ENCODE results near the gene PDE6A. TPM values are rescaled to one million over a fixed set of nuclear protein-coding genes. Genes with fewer than 3 reads are reported as not detected.
A peak's percentile ranks its signal among the peaks of the same experiment; 100 is the strongest.
"Not testable (repeated sequence)": the region's sequence is repeated elsewhere in the genome, so short reads cannot be mapped to it uniquely, and the experiment has no call there.

The PDE6A gene
- total and polyA plus RNA-seq, 7 experiments from 2014 or later, result 0.11 TPM; not detected in 6

DNA sequence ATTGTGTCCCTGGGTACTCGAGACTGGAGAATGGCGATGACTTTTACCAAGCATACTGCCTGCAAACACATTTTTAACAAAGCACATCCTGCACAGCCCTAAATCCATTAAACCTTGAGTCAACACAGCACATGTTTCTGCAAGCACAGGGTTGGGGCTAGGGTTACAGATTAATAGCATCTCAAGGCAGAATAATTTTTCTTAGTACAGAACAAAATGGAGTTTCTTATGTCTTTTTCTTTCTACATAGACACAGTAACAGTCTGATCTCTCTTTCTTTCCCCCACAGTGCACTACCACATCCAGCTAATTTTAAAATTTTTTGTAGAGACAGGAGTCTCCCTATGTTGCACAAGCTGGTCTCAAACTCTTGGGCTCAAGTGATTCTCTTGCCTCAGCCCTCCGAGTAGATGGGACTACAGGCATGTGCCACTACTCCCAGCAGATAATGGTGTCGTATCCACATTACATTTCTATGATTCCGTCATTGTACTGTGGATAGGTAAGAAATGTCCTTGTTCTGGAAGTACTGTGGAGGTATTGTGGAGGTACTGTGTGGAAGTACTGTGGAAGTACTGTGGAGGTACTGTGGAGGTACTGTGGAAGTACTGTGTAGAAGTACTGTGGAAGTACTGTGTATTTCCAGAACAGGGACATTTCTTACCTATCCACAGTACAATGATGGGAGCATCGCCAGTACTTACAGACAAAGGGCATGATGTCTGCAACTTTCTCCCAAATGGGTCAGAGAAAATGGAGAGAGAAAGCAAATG lies 1.2 kb downstream of the PDE6A start:
- intact Hi-C loops (cut with micrococcal nuclease); H3K27ac Mint-ChIP-seq; H3K27me3 Mint-ChIP-seq; H3K4me1 ChIP-seq (ENCODE audit: control insufficient read depth in 2 of 2, insufficient read depth in 2 of 2, low read length in 2 of 2); H3K9me3 Mint-ChIP-seq; H3K27me3 ChIP-seq (ENCODE audit: control insufficient read depth in 2 of 2, insufficient read depth in 2 of 2, low read length in 2 of 2); H3K4me3 Mint-ChIP-seq; POLR2A ChIA-PET; ATAC-seq; DNase-seq; H3K27ac ChIP-seq (ENCODE audit: low read depth, low read length); H3K4me1 Mint-ChIP-seq; H3K36me3 Mint-ChIP-seq; H3K36me3 ChIP-seq (ENCODE audit: control insufficient read depth in 2 of 3, insufficient read depth in 3 of 3, low read length in 3 of 3); CTCF ChIA-PET; H3K4me3 ChIP-seq (ENCODE audit: low read length); H3K9me3 ChIP-seq (ENCODE audit: control insufficient read depth in 2 of 3, low read length in 3 of 3): not testable (repeated sequence)

DNA sequence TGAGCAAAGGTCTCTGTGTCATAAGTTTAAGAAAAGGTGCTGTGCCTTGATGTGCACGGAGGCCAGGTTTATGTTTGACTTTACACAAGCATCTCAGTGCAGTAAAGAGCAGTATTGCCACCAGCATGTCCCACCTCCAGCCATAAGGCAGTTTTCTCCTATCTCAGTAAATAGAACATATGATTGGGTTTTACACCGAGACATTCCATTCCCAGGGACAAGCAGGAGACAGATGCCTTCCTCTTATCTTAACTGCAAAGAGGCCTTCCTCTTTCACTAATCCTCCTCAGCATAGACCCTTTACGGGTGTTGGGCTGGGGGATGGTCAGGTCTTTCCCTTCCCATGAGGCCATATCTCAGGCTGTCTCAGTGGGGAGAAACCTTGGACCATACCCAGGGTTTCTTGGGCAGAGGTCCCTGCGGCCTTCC lies 1.8 kb downstream of the PDE6A start:
- H3K4me3 ChIP-seq (ENCODE audit: low read length); H3K9me3 ChIP-seq (ENCODE audit: control insufficient read depth in 2 of 3, low read length in 3 of 3); CTCF ChIA-PET; H3K4me1 Mint-ChIP-seq; H3K9me3 Mint-ChIP-seq; H3K27ac Mint-ChIP-seq; H3K27ac ChIP-seq (ENCODE audit: low read depth, low read length); H3K4me3 Mint-ChIP-seq; POLR2A ChIA-PET; H3K36me3 Mint-ChIP-seq; H3K36me3 ChIP-seq (ENCODE audit: control insufficient read depth in 2 of 3, insufficient read depth in 3 of 3, low read length in 3 of 3); DNase-seq; H3K27me3 ChIP-seq (ENCODE audit: control insufficient read depth in 2 of 2, insufficient read depth in 2 of 2, low read length in 2 of 2); ATAC-seq; H3K27me3 Mint-ChIP-seq; intact Hi-C loops (cut with micrococcal nuclease); H3K4me1 ChIP-seq (ENCODE audit: control insufficient read depth in 2 of 2, insufficient read depth in 2 of 2, low read length in 2 of 2): not testable (repeated sequence)

DNA sequence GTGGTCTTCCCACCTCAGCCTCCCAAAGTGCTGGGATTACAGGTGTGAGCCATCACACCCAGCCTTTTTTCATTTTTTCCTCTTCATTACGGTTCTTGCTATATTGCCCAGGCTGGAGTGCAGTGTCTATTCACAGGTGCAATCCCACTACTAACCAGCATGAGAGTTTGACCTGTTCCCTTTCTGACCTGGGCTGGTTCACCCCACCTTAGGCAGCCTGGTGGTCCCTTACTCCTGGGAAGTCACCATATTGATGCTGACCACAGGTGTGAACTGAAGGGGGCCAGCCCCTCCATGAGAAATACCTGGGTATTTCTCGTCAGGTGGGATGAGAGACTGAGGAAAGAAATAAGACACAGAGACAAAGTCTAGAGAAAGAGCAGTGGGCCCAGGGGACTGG lies 2.4 kb downstream of the PDE6A start:
- H3K9me3 ChIP-seq (ENCODE audit: control insufficient read depth in 2 of 3, low read length in 3 of 3), result no peaks in the 10 kb centered on the region
- peaks cover 0 to 7% (median 0%) of the 10 kb centered on the region in 5 donors for H3K27me3 Mint-ChIP-seq
- H3K27ac Mint-ChIP-seq, result no peak overlapping the region
- no peak for ATAC-seq
- no peaks in the 10 kb centered on the region for H3K36me3 ChIP-seq (ENCODE audit: control insufficient read depth in 2 of 3, insufficient read depth in 3 of 3, low read length in 3 of 3)
- no peak overlapping the region for H3K4me3 ChIP-seq (ENCODE audit: low read length)
- H3K4me1 ChIP-seq (ENCODE audit: control insufficient read depth in 2 of 2, insufficient read depth in 2 of 2, low read length in 2 of 2), result no peaks in the 10 kb centered on the region
- H3K36me3 Mint-ChIP-seq, result no peaks in the 10 kb centered on the region
- ChIA-PET POLR2A (no interaction called here), CTCF (no interaction called here)
- H3K4me3 Mint-ChIP-seq, result no peak overlapping the region
- no peaks in the 10 kb centered on the region for H3K27me3 ChIP-seq (ENCODE audit: control insufficient read depth in 2 of 2, insufficient read depth in 2 of 2, low read length in 2 of 2)
- no peak for DNase-seq
- intact Hi-C loops (cut with micrococcal nuclease), result no loop called here
- no peaks in the 10 kb centered on the region for H3K4me1 Mint-ChIP-seq
- H3K27ac ChIP-seq (ENCODE audit: low read depth, low read length), result no peak overlapping the region
- H3K9me3 Mint-ChIP-seq, result no peaks in the 10 kb centered on the region

DNA sequence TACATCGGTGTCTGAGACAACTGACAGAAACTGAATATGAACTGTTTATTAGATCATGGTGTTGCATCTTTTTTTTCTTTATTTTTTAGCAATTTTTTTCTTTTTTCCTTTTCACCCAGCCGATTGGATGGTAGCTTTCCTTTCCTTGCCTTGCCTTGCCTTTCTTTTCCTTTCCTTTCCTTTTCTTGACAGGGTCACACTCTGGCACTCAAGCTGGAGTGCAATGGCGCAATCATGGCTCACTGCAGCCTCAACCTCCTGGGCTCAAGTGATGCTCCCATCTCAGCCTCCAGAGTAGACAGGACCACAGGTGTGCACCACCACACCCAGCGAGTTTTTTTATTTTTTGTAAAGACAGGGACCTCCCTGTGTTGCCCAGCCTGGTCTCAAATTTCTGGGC lies 2.8 kb downstream of the PDE6A start:
- ATAC-seq (no peak), DNase-seq (no peak)
- H3K27ac ChIP-seq (ENCODE audit: low read depth, low read length), result no peak overlapping the region
- H3K27ac Mint-ChIP-seq, result no peak overlapping the region
- H3K36me3 ChIP-seq (ENCODE audit: control insufficient read depth in 2 of 3, insufficient read depth in 3 of 3, low read length in 3 of 3), result no peaks in the 10 kb centered on the region
- intact Hi-C loops (cut with micrococcal nuclease), result no loop called here
- H3K4me1 ChIP-seq (ENCODE audit: control insufficient read depth in 2 of 2, insufficient read depth in 2 of 2, low read length in 2 of 2), result no peaks in the 10 kb centered on the region
- peak overlapping the region in 1 of 10 donors; percentile 21 for H3K4me3 Mint-ChIP-seq
- H3K4me1 Mint-ChIP-seq, result peaks cover 0 to 2% (median 0%) of the 10 kb centered on the region in 7 donors
- H3K9me3 ChIP-seq (ENCODE audit: control insufficient read depth in 2 of 3, low read length in 3 of 3), result no peaks in the 10 kb centered on the region
- no peak overlapping the region for H3K4me3 ChIP-seq (ENCODE audit: low read length)
- no peaks in the 10 kb centered on the region for H3K27me3 ChIP-seq (ENCODE audit: control insufficient read depth in 2 of 2, insufficient read depth in 2 of 2, low read length in 2 of 2)
- no peaks in the 10 kb centered on the region for H3K36me3 Mint-ChIP-seq
- no peaks in the 10 kb centered on the region for H3K9me3 Mint-ChIP-seq
- POLR2A ChIA-PET, result no interaction called here
- H3K27me3 Mint-ChIP-seq, result peaks cover 0 to 10% (median 0%) of the 10 kb centered on the region in 5 donors
- CTCF ChIA-PET, result no interaction called here

DNA sequence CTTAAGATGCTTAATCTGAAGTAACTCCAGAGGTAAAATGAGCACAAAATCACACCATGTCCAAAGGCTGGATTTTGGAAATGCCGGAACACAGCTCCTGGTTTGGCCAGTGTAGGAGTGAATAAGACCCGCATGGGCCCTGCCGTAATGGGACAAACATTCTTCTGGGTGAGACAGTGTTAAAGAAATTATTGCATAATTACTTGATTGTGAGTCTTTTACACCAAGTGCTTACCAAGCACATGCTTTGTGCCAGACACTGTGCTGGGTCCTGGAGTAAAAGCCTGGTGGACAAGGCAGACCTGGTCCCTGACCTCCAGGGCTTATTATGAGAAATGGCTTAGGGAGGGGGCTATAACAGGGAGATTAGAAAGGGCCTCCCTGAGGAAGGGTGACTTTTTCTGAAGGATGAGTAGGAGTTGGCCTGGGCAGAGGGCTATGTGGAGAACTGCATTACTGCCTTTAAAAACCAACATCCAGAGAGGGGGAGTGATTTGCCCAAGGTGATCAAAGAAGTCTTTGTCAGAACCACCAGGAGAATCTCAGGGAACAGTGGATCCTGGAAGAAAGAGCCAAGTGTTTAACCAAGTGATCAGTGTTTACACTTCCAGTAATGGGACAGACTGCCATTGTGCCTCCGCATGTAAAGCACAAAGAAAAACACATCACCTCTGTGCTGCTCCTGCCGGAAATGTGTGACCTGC lies 3.5 kb downstream of the PDE6A start:
- ATAC-seq (no peak), DNase-seq (no peak)
- intact Hi-C loops (cut with micrococcal nuclease), result no loop called here
- Histone ChIP-seq H3K9me3 (ENCODE audit: control insufficient read depth in 2 of 3, low read length in 3 of 3) (no peaks in the 10 kb centered on the region), H3K27me3 (ENCODE audit: control insufficient read depth in 2 of 2, insufficient read depth in 2 of 2, low read length in 2 of 2) (no peaks in the 10 kb centered on the region), H3K4me3 (ENCODE audit: low read length) (no peak overlapping the region), H3K27ac (ENCODE audit: low read depth, low read length) (no peak overlapping the region), H3K4me1 (ENCODE audit: control insufficient read depth in 2 of 2, insufficient read depth in 2 of 2, low read length in 2 of 2) (no peaks in the 10 kb centered on the region), H3K36me3 (ENCODE audit: control insufficient read depth in 2 of 3, insufficient read depth in 3 of 3, low read length in 3 of 3) (no peaks in the 10 kb centered on the region)
- H3K9me3 Mint-ChIP-seq, result no peaks in the 10 kb centered on the region
- H3K4me3 Mint-ChIP-seq, result no peak overlapping the region
- H3K27ac Mint-ChIP-seq, result no peak overlapping the region
- ChIA-PET CTCF (no interaction called here), POLR2A (no interaction called here)
- no peaks in the 10 kb centered on the region for H3K36me3 Mint-ChIP-seq
- H3K4me1 Mint-ChIP-seq, result peaks cover 0 to 2% (median 0%) of the 10 kb centered on the region in 7 donors
- peaks cover 0 to 9% (median 0%) of the 10 kb centered on the region in 5 donors for H3K27me3 Mint-ChIP-seq

DNA sequence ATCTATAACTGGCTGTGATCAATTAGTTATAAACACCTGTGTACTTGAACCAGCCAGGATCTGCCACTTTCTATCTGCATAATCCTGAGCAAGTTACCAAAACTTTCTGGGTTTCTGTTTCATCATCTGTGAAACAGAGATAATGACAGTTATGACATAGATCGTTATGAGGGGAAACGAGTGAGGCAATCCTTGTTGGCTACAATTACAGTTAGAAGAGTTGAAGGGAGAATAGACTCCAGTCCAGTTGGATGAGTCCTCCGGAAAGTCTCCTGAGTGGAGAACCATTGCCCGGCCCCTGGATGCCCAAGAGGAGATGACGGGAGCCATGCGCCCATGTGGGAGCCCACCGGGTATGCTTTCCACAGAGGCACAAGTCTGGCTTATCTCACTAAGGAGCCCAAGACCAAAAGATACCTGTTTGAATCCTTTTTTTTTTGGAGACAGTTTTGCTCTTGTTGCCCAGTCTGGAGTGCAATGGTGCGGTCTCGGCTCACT lies 4.5 kb downstream of the PDE6A start:
- Histone ChIP-seq H3K4me3 (ENCODE audit: low read length) (no peak overlapping the region), H3K27ac (ENCODE audit: low read depth, low read length) (no peak overlapping the region), H3K36me3 (ENCODE audit: control insufficient read depth in 2 of 3, insufficient read depth in 3 of 3, low read length in 3 of 3) (no peaks in the 10 kb centered on the region), H3K27me3 (ENCODE audit: control insufficient read depth in 2 of 2, insufficient read depth in 2 of 2, low read length in 2 of 2) (no peaks in the 10 kb centered on the region), H3K4me1 (ENCODE audit: control insufficient read depth in 2 of 2, insufficient read depth in 2 of 2, low read length in 2 of 2) (no peaks in the 10 kb centered on the region), H3K9me3 (ENCODE audit: control insufficient read depth in 2 of 3, low read length in 3 of 3) (no peaks in the 10 kb centered on the region)
- ChIA-PET CTCF (no interaction called here), POLR2A (no interaction called here)
- Mint-ChIP-seq H3K9me3 (no peaks in the 10 kb centered on the region), H3K27ac (no peak overlapping the region), H3K36me3 (no peaks in the 10 kb centered on the region), H3K27me3 (peaks cover 0 to 9% (median 0%) of the 10 kb centered on the region in 5 donors), H3K4me1 (peaks cover 0 to 2% (median 0%) of the 10 kb centered on the region in 7 donors), H3K4me3 (no peak overlapping the region)
- intact Hi-C loops (cut with micrococcal nuclease), result no loop called here
- ATAC-seq, result peak; percentile 31
- no peak for DNase-seq

DNA sequence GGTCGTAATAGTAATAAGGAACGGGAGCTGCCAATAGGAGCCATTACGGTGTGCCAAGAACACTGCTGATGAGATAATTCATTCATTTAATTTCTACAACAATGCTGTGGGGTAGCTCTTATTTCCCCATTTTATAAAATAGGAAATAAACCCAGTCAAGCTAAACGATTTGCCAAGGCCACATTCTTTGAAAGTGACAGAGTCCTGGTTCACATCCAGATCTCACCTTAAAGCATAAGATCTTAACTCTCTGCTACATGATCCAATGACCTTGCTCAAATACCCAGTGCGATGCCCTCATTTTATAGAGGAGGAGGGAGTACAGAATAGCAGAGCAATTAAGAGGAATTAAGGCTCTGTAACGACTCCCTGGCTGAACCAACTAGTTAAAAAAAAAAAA lies 5.0 kb downstream of the PDE6A start:
- no peaks in the 10 kb centered on the region for H3K9me3 ChIP-seq (ENCODE audit: control insufficient read depth in 2 of 3, low read length in 3 of 3)
- ATAC-seq (peak; percentile 17), DNase-seq (no peak)
- CTCF ChIA-PET, result interaction anchor here (0.6 kb wide), 1 partner anchor 313 kb away, joined by 3 read pairs; no protein-coding TSS in a partner anchor
- no peak overlapping the region for H3K4me3 Mint-ChIP-seq
- peaks cover 0 to 3% (median 0%) of the 10 kb centered on the region in 7 donors for H3K4me1 Mint-ChIP-seq
- no peak overlapping the region for H3K27ac Mint-ChIP-seq
- POLR2A ChIA-PET, result no interaction called here
- intact Hi-C loops (cut with micrococcal nuclease), result no loop called here
- H3K27me3 Mint-ChIP-seq, result peaks cover 0 to 13% (median 2%) of the 10 kb centered on the region in 5 donors
- H3K36me3 Mint-ChIP-seq, result no peaks in the 10 kb centered on the region
- H3K4me3 ChIP-seq (ENCODE audit: low read length), result no peak overlapping the region
- H3K4me1 ChIP-seq (ENCODE audit: control insufficient read depth in 2 of 2, insufficient read depth in 2 of 2, low read length in 2 of 2), result no peaks in the 10 kb centered on the region
- H3K27ac ChIP-seq (ENCODE audit: low read depth, low read length), result no peak overlapping the region
- no peaks in the 10 kb centered on the region for H3K9me3 Mint-ChIP-seq
- no peaks in the 10 kb centered on the region for H3K36me3 ChIP-seq (ENCODE audit: control insufficient read depth in 2 of 3, insufficient read depth in 3 of 3, low read length in 3 of 3)
- no peaks in the 10 kb centered on the region for H3K27me3 ChIP-seq (ENCODE audit: control insufficient read depth in 2 of 2, insufficient read depth in 2 of 2, low read length in 2 of 2)
